Psoas muscle (tissue), 8 donors: ENCODE results near the gene CPA4. TPM values are rescaled to one million over a fixed set of nuclear protein-coding genes. Genes with fewer than 3 reads are reported as not detected.

Experiments
- ATAC-seq, 4 donors: fragments of 200-7000 bp; cut with Tn5 transposase; one replicate each; pipeline ENCODE4 v1.9.1; 2020; ENCODE audit warnings: moderate library complexity in 3 of 4, mild to moderate bottlenecking in 2 of 4
- DNase-seq, 2 donors: peaks; one replicate each; pipeline ENCODE4 v3.0.0-alpha.2; 2020
- H3K27ac ChIP-seq: fragments of 200-600 bp; one replicate; pipeline ENCODE4 v1.8.0; 2022
- H3K27me3 ChIP-seq, 3 donors: fragments of 200-600 bp in 1 of 3; one replicate each; pipeline versions ENCODE4 v1.6.1 to v1.8.0; 2013 to 2022; ENCODE audit warnings: low read length in 2 of 3, mild to moderate bottlenecking in 2 of 3, moderate library complexity in 1 of 3; ENCODE audit not compliant: insufficient read depth in 3 of 3
- H3K36me3 ChIP-seq, 2 donors: fragments of 200-600 bp in 1 of 2; one replicate each; pipeline versions ENCODE4 v1.6.1 to v1.8.0; 2013 to 2022; ENCODE audit warnings: low read depth in 1 of 2, mild to moderate bottlenecking in 1 of 2, moderate library complexity in 1 of 2; ENCODE audit not compliant: insufficient read depth in 1 of 2
- H3K4me1 ChIP-seq: fragments of 200-600 bp; one replicate; pipeline ENCODE4 v1.8.0; 2022
- H3K4me3 ChIP-seq: fragments of 200-600 bp; one replicate; pipeline ENCODE4 v1.8.0; 2022; ENCODE audit warnings: mild to moderate bottlenecking
- H3K9me3 ChIP-seq: fragments of 200-600 bp; one replicate; pipeline ENCODE4 v1.8.0; 2022
- CTCF ChIP-seq: fragments of 200-600 bp; IDR thresholded peaks from one replicate; pipeline ENCODE4 v1.8.0; 2022; ENCODE audit warnings: antibody characterized with exemption
- WGBS, 3 donors: extraction: QIAGEN DNeasy Blood & Tissue Kit; methylation state at CpG; one replicate each; pipeline versions ENCODE4 v1.1.6 to v1.1.7; 2013; 5-methylcytosine and 5-hydroxymethylcytosine counted together
- intact Hi-C, 2 donors: fragments of 100-400 bp; cut with DNase I; formaldehyde crosslinking; loops; one replicate each; pipeline versions ENCODE4 v1.11.0 to v1.14.2; 2022
- polyA plus RNA-seq, 3 donors: library from polyadenylated mRNA; stranded (reverse); fragments of 200-250 nt; gene quantifications; one replicate each; pipeline ENCODE4 v1.2.3, GENCODE V29; 2013
- total RNA-seq, 4 donors: library from RNA; stranded (reverse); fragmentation: NEBNext Ultra II Directional in 2 of 4; extraction: Animal tissue kit (Norgen Biotek cat#: 25700) in 2 of 4; gene quantifications; one replicate each; pipeline versions ENCODE4 v1.2.1 to v1.2.4, GENCODE V29; 2021 to 2023
- donor health status: healthy with polysubstance abuse.
- donor health status: DM: no; HTN: no; CAD: no; lungs with moderate emphysema.
- donor health status: Bipolar disorder and iron deficiency.
- donor health status: healthy.
- donor health status: DM: yes; HTN: yes; CAD: no.
- donor health status: DM: no; HTN: no; CAD: no.
- donor health status: DM: no; HTN: no; CAD: no.
- donor health status: DM: yes; HTN: yes; CAD: no.

Gene CPA4
- total and polyA plus RNA-seq, 7 donors, result 0.09 to 2.5 (median 0.68) TPM

GRCh38 chr7:130302649-130303048 lies 9.7 kb downstream of the CPA4 start:
- no peak for ATAC-seq
- no peaks in the 10 kb centered on the region for H3K27me3 ChIP-seq
- intact Hi-C loops, result no loop called here
- no peaks in the 10 kb centered on the region for H3K36me3 ChIP-seq
- no peak for TF ChIP-seq CTCF
- no peak for DNase-seq
- H3K27ac ChIP-seq, result no peak overlapping the region
- H3K4me1 ChIP-seq, result no peaks in the 10 kb centered on the region
- H3K9me3 ChIP-seq, result no peaks in the 10 kb centered on the region
- H3K4me3 ChIP-seq, result no peak overlapping the region

DNA sequence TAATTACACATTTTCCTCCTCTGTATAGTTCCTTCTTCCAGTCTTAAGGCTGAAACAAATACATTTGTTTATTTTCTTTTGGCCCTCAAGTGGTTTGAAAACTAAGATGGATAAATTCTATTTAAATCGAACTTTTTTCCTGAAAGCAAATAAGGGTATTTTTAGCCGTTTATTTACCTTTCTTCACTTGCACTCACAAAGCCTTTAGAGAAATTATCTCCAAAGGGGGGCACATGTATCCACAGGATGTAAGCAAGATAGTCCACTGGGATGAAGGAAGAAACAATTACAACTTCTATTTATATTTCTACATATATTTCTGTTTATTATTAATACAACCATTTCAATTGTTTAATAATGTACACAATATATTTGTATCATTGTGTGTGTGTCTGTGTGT lies 10.2 kb downstream of the CPA4 start:
- no peak overlapping the region for H3K4me3 ChIP-seq
- no peak overlapping the region for H3K27ac ChIP-seq
- H3K36me3 ChIP-seq, result no peaks in the 10 kb centered on the region
- no peaks in the 10 kb centered on the region for H3K4me1 ChIP-seq
- no peak for DNase-seq
- intact Hi-C loops, result no loop called here
- no peak for TF ChIP-seq CTCF
- 68 to 81% (median 75%) methylated on average over 2 of the region's 2 CpGs for WGBS, 3 donors
- no peak for ATAC-seq
- no peaks in the 10 kb centered on the region for H3K9me3 ChIP-seq
- no peaks in the 10 kb centered on the region for H3K27me3 ChIP-seq

- TF ChIP-seq CTCF, result no peak
- Histone ChIP-seq H3K27ac (no peak overlapping the region), H3K4me1 (no peaks in the 10 kb centered on the region), H3K4me3 (no peak overlapping the region), H3K9me3 (no peaks in the 10 kb centered on the region), H3K27me3 (no peaks in the 10 kb centered on the region), H3K36me3 (no peaks in the 10 kb centered on the region)
- ATAC-seq (no peak), DNase-seq (no peak)
- intact Hi-C loops, result no loop called here
- 86 to 89% (median 86%) methylated on average over 5 of the region's 5 CpGs for WGBS, 3 donors
Measured at GRCh38 chr7:130303551-130303950, 10.6 kb downstream of the CPA4 start.

GRCh38 chr7:130303982-130304381 lies 11.0 kb downstream of the CPA4 start:
- DNase-seq (no peak), ATAC-seq (no peak)
- intact Hi-C loops, result no loop called here
- Histone ChIP-seq H3K27ac (no peak overlapping the region), H3K36me3 (no peaks in the 10 kb centered on the region), H3K27me3 (no peaks in the 10 kb centered on the region), H3K9me3 (no peaks in the 10 kb centered on the region), H3K4me3 (no peak overlapping the region), H3K4me1 (no peaks in the 10 kb centered on the region)
- no peak for TF ChIP-seq CTCF
- WGBS, 3 donors, result 90 to 96% (median 92%) methylated on average over 5 of the region's 5 CpGs

GRCh38 chr7:130304878-130305277 lies 11.9 kb downstream of the CPA4 start:
- 85 to 92% (median 86%) methylated on average over 3 of the region's 3 CpGs for WGBS, 3 donors
- Histone ChIP-seq H3K4me1 (no peaks in the 10 kb centered on the region), H3K4me3 (no peak overlapping the region), H3K9me3 (no peaks in the 10 kb centered on the region), H3K27ac (no peak overlapping the region), H3K36me3 (no peaks in the 10 kb centered on the region), H3K27me3 (no peaks in the 10 kb centered on the region)
- DNase-seq (no peak), ATAC-seq (no peak)
- TF ChIP-seq CTCF, result no peak
- intact Hi-C loops, result no loop called here
